ENCODE results near the gene EBF3. TPM values are rescaled to one million over a fixed set of nuclear protein-coding genes. Genes with fewer than 3 reads are reported as not detected.

Gene EBF3
- total RNA-seq, 1 experiment from 2014 or later: 0.12 TPM

DNA sequence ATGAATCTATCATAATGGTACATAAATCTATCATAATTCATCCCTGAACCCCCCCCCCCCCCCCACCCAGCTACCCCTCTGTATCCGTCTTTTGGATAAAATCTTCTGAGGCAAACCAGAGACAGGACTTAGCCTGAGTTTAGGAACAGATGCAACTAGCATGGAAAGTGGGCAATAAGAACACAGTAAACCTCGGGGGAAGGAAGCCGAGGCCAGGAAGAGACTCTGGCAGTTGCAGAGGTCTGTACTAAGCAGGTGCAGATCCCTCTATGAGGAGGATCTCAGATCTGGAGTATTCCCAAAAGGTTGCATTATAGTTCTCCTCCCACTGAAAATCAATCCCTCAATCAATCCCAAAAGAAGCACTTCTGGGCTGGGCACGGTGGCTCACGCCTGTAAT lies 87.2 kb downstream of the EBF3 start (continued):
- TF ChIP-seq, protein P1, sequence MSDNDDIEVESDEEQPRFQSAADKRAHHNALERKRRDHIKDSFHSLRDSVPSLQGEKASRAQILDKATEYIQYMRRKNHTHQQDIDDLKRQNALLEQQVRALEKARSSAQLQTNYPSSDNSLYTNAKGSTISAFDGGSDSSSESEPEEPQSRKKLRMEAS (IDR thresholded peaks at IDR 0.05): no peak
- TF ChIP-seq SRF (IDR thresholded peaks at IDR 0.05; ENCODE audit: low read depth) (no peak), EZH2phosphoT487 (IDR thresholded peaks at IDR 0.05; ENCODE audit: borderline replicate concordance) (no peak), CEBPB (IDR thresholded peaks at IDR 0.05; ENCODE audit: low read depth) (no peak), ZFX (IDR thresholded peaks at IDR 0.05) (no peak)

DNA sequence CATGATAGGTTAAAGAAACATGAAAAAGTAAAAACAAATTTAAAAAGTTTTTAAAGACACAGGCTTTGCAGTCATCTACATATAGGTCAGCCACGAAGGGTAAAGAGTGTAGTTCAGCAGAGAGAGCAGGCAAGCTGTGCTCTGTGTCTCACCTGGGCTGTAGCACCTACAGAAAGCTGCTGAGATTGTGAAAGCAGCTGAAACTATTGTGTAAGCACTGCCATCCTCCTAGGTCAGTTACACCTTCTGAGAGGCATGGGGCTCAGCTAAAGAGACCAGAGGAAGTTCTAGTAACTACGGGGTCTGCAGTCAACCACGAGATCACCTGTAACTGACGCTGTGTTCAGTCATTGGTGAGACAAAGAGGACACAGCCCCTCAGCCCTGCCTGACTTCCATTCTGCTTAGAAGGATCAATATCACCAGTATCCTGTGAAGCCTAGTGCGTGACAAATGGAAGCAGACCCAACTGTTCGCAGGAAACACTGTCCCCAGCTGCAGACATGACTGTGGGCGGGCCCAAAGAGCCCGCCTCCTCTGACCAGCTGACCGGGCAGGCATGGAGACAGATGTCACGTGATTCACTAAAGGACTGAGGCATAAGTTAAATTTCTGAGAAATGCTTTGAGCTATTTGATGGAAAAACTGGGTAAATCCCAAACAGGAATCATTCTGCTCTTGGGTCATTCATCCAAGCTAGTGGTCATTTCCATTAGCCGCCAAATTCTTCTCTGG lies 87.9 kb downstream of the EBF3 start:
- H3K36me3 ChIP-seq (ENCODE audit: control insufficient read depth in 1 of 2, insufficient read depth in 2 of 2, low read length in 2 of 2): no peaks in the 10 kb centered on the region
- BruUV-seq (replicated peaks): no TSS peak

More for the DNA sequence above, 87.9 kb downstream of the EBF3 start:
- no peaks in the 10 kb centered on the region for H3K4me1 ChIP-seq (ENCODE audit: control insufficient read depth in 1 of 2, insufficient read depth in 2 of 2, low read length in 2 of 2)
- intact Hi-C loops (cut with micrococcal nuclease): loop anchor here (10.0 kb wide), 1 partner anchor 99 kb away; no protein-coding TSS in a partner anchor
- H3K79me2 ChIP-seq (ENCODE audit: insufficient read depth, low read length): no peaks in the 10 kb centered on the region
- H3K4me2 ChIP-seq (ENCODE audit: low read length): no peak overlapping the region
- ChIA-PET POLR2A (no interaction called here), CTCF (interaction anchor here (0.7 to 1.0 kb wide), 2 partner anchors 11 to 22 kb away, joined by 3 to 4 read pairs; no protein-coding TSS in a partner anchor), RAD21 (ENCODE audit: low non-redundant PET in 1 of 2, low total read pairs in 2 of 2, uncharacterized antibody in 2 of 2, unreplicated experiment in 2 of 2) (no interaction called here)
- no peaks in the 10 kb centered on the region for H4K20me1 ChIP-seq (ENCODE audit: insufficient read depth)
- no peak overlapping the region for H3K27ac ChIP-seq (ENCODE audit: low read depth, low read length)
- H3K27me3 ChIP-seq (ENCODE audit: insufficient read depth, low read length): no peaks in the 10 kb centered on the region
- no peak overlapping the region for H3K9ac ChIP-seq (ENCODE audit: low read length)
- no peak overlapping the region for H2AFZ ChIP-seq (ENCODE audit: low read depth, low read length, poor library complexity, severe bottlenecking)
- TF ChIP-seq SIN3A (IDR thresholded peaks at IDR 0.05; ENCODE audit: low read depth) (no peak), POLR2AphosphoS5 (IDR thresholded peaks at IDR 0.05; ENCODE audit: low read depth, low read length) (no peak), TCF7L2 (IDR thresholded peaks at IDR 0.05; ENCODE audit: borderline replicate concordance, extremely low read depth, insufficient read depth, insufficient read length) (no peak), CEBPB (IDR thresholded peaks at IDR 0.05; ENCODE audit: low read depth) (no peak), RAD21 (IDR thresholded peaks at IDR 0.05; ENCODE audit: low read depth) (no peak), SP1 (IDR thresholded peaks at IDR 0.05; ENCODE audit: low read depth) (no peak), ZFX (IDR thresholded peaks at IDR 0.05) (no peak), EZH2phosphoT487 (IDR thresholded peaks at IDR 0.05; ENCODE audit: borderline replicate concordance) (no peak)
- TF ChIP-seq, protein P1 (IDR thresholded peaks at IDR 0.05): no peak
- TF ChIP-seq, protein P2, sequence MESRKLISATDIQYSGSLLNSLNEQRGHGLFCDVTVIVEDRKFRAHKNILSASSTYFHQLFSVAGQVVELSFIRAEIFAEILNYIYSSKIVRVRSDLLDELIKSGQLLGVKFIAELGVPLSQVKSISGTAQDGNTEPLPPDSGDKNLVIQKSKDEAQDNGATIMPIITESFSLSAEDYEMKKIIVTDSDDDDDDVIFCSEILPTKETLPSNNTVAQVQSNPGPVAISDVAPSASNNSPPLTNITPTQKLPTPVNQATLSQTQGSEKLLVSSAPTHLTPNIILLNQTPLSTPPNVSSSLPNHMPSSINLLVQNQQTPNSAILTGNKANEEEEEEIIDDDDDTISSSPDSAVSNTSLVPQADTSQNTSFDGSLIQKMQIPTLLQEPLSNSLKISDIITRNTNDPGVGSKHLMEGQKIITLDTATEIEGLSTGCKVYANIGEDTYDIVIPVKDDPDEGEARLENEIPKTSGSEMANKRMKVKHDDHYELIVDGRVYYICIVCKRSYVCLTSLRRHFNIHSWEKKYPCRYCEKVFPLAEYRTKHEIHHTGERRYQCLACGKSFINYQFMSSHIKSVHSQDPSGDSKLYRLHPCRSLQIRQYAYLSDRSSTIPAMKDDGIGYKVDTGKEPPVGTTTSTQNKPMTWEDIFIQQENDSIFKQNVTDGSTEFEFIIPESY (IDR thresholded peaks at IDR 0.05; ENCODE audit: extremely low read depth, insufficient replicate concordance, low read length): no peak
- H3K9me2 ChIP-seq (ENCODE audit: insufficient read depth): no peaks in the 10 kb centered on the region
- H3K4me3 ChIP-seq (replicated peaks in 1 of 2; ENCODE audit: low read depth in 1 of 2, low read length in 2 of 2): no peak overlapping the region
- DNase-seq (ENCODE audit: low read depth, low spot score): no peak
- ATAC-seq: no peak
- no peaks in the 10 kb centered on the region for H3K9me3 ChIP-seq (ENCODE audit: control insufficient read depth in 1 of 2, insufficient read depth in 1 of 2, low read depth in 1 of 2, low read length in 2 of 2)

Measured in HCT116 (cell line).